Heart left ventricle (tissue), 16 donors: ENCODE data around the gene PCP2. TPM values are rescaled to one million over a fixed set of nuclear protein-coding genes. Genes with fewer than 3 reads are reported as not detected.

Experiments
- ATAC-seq, 4 donors: fragments of 200-7000 bp; cut with Tn5 transposase; one replicate each; pipeline ENCODE4 v1.9.1; 2020 to 2022; ENCODE audit warnings: moderate library complexity in 4 of 4, mild to moderate bottlenecking in 3 of 4, moderate number of reproducible peaks in 1 of 4
- DNase-seq, 5 donors: peaks; one replicate each; pipeline ENCODE4 v3.0.0-alpha.2; 2020
- H3K27ac ChIP-seq, 12 donors: fragments of 200-600 bp; sonication (generic) in 4 of 12; one replicate each; pipeline versions ENCODE4 v1.5.0 to v1.8.0; 2016 to 2022; ENCODE audit warnings: mild to moderate bottlenecking in 2 of 12
- H3K27me3 ChIP-seq, 9 donors: fragments of 200-600 bp; sonication (generic) in 2 of 9; one replicate each; pipeline versions ENCODE4 v1.5.1 to v1.8.0; 2016 to 2022; ENCODE audit warnings: mild to moderate bottlenecking in 3 of 9
- H3K36me3 ChIP-seq, 9 donors: fragments of 200-600 bp; sonication (generic) in 2 of 9; one replicate each; pipeline versions ENCODE4 v1.5.0 to v1.8.0; 2018 to 2022; ENCODE audit warnings: mild to moderate bottlenecking in 2 of 9
- H3K4me1 ChIP-seq, 12 donors: fragments of 200-600 bp; sonication (generic) in 4 of 12; one replicate each; pipeline versions ENCODE4 v1.5.0 to v1.8.0; 2016 to 2022; ENCODE audit warnings: mild to moderate bottlenecking in 3 of 12
- H3K4me3 ChIP-seq, 12 donors: fragments of 200-600 bp; sonication (generic) in 4 of 12; one replicate each; pipeline versions ENCODE4 v1.5.0 to v1.8.0; 2017 to 2022; ENCODE audit warnings: mild to moderate bottlenecking in 9 of 12, moderate library complexity in 4 of 12
- H3K9me3 ChIP-seq, 12 donors: fragments of 200-600 bp; sonication (generic) in 4 of 12; one replicate each; pipeline versions ENCODE4 v1.5.0 to v1.8.0; 2016 to 2022; ENCODE audit warnings: mild to moderate bottlenecking in 1 of 12
- CTCF ChIP-seq, 12 donors: fragments of 200-600 bp; sonication (generic) in 4 of 12; IDR thresholded peaks; one replicate each; pipeline versions ENCODE4 v1.5.0 to v1.8.0; 2018 to 2022; ENCODE audit warnings: antibody characterized with exemption in 12 of 12, mild to moderate bottlenecking in 5 of 12
- POLR2A ChIP-seq, 2 donors: fragments of 450-650 bp; IDR thresholded peaks; one replicate each; pipeline ENCODE4 v1.6.1; 2017; ENCODE audit warnings: antibody characterized with exemption in 2 of 2, mild to moderate bottlenecking in 2 of 2, moderate library complexity in 2 of 2
- WGBS, 4 donors: extraction: QIAGEN DNeasy Blood & Tissue Kit in 2 of 4; methylation state at CpG; one replicate each; pipeline versions ENCODE4 v1.1.5 to v1.1.7; 2013 to 2018; 5-methylcytosine and 5-hydroxymethylcytosine counted together
- intact Hi-C, 10 donors: fragments of 100-400 bp; cut with DNase I; formaldehyde crosslinking; loops; one replicate each; pipeline versions ENCODE4 v1.11.1 to v1.14.2; 2022
- polyA plus RNA-seq, 2 donors: library from polyadenylated mRNA; stranded (reverse); fragments of 200-250 nt; gene quantifications; one replicate each; pipeline ENCODE4 v1.2.3, GENCODE V29; 2013
- total RNA-seq, 9 donors: library from RNA; depleted of rRNA in 2 of 9; stranded (reverse); fragments of >200 nt in 2 of 9; fragmentation: NEBNext Ultra II Directional in 3 of 9; extraction: Animal tissue kit (Norgen Biotek cat#: 25700) in 3 of 9; gene quantifications; one replicate each; pipeline versions ENCODE4 v1.1.0 to v1.2.4, GENCODE V29; 2016 to 2023
- donor health status: ischemic (EF 13 %, LVEDD 7.1; RV severe dilation, severe dysfunction).
- donor health status: healthy with polysubstance abuse.
- donor health status: DM: no; HTN: yes; CAD: no.
- donor health status: DM: no; HTN: no; CAD: no.
- donor health status: ischemic (EF 25% LVEDD 6.9; RV normal size, moderate dysfunction).
- donor health status: ischemic (EF 25% LVEDD 5.7; RV mildly dilated, moderate dysfunction).
- donor health status: healthy.
- donor health status: DM: yes; HTN: yes; CAD: no.
- donor health status: ischemic (EF 35%, LVEDD 5.7; RV mildly dilated, moderate dysfunction).
- donor health status: nonischemic (EF 11% LVEDD 7.7; RV severe dilation, severe dysfunction).
- donor health status: DM: yes; HTN: yes; CAD: no.
- donor health status: PGD.
- donor health status: ischemic (EF 29% LVEDD 5.4; RV normal size, mild dysfunction).
- donor health status: nonischemic (EF 23%, LVEDD 6.1; RV moderate dilation, normal function).

PCP2 gene
- total and polyA plus RNA-seq, 11 donors = 0.54 to 3.0 (median 1.3) TPM

DNA sequence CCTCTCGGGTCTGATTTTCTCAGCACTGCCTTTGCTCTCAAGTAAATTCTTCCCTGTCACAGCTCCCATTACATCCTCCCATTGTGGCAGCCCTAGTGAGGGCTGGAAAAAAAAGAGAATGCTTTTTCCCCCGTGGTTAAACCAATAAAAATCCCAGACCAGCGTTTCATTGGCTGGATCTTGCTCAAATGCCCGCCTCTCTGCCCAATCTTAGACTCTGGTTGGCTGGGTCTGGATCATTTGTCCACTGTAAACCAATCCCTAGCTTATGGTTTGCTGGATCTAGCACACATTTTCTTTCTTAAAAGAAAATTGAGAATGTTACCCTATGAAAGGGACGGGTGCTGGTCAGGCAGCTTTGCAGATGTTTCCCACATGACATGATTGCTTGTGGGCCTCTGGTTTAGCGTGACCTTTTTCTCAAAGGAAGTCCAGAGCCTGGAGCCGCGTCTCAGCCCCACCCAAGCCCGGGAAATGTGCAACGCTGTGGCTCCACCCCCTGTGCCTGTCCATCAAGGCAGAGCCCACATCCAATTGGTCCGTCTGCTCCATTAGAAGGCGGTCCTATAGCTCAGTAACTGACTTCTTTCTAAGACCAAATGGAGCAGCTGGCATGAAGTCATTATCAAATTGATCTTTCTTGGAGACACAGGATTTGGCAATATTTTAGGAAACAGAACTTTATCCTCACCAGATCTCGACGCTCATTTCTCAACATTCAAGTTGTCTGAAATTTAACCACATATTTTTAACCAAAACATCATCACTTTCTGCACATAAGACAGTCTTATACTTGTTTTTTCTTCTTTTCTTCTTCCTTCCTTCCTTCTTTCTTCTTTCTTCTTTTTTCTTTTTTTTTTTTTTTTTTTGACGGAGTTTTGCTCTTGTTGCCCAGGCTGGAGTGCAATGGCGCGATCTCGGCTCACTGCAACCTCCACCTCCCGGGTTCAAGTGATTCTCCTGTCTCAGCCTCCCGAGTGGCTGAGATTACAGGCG, 40.8 kb upstream of the PCP2 start:
- ATAC-seq (peak in 3 of 4 donors; percentile 87 to 89 (median 87)), DNase-seq (peak; percentile 55 to 81 (median 76))
- Histone ChIP-seq H3K4me3 (no peak overlapping the region), H3K36me3 (no peaks in the 10 kb centered on the region), H3K9me3 (peaks cover 0 to 7% (median 0%) of the 10 kb centered on the region in 12 donors), H3K27me3 (peaks cover 0 to 44% (median 14%) of the 10 kb centered on the region in 9 donors), H3K27ac (peak overlapping the region in 1 of 12 donors; percentile 70), H3K4me1 (peaks cover 0 to 19% (median 0%) of the 10 kb centered on the region in 12 donors)
- intact Hi-C loops = loop anchor here in 6 of 10 donors (5.0 to 10.0 kb wide), 5 partner anchors 102 to 322 kb away; no protein-coding TSS in a partner anchor
- TF ChIP-seq POLR2A (IDR thresholded peaks at IDR 0.05) (no peak), CTCF (IDR thresholded peaks at IDR 0.05) (no peak)
- WGBS, 4 donors = 57 to 60% (median 59%) methylated on average over 19 to 21 of the region's 21 CpGs

DNA sequence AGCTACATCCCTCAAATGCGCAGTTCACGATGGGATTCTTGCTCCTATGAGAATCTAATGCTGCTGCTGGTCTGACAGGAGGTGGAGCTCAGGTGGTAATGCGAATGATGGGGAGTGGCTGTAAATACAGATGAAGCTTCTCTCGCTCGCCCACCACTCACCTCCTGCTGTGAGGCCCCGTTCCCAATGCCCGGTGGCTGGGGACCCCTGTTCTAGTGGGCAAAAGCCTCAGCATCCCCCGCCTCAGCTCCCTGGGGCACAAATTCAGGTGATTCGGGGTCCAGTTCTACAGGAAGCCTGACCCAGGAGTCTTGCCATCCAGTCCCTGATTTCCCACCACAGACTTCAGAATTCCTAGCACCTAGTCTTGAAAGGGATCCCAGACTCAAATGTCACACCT, 39.0 kb upstream of the PCP2 start:
- peaks cover 0 to 19% (median 0%) of the 10 kb centered on the region in 12 donors for H3K4me1 ChIP-seq
- H3K36me3 ChIP-seq = no peaks in the 10 kb centered on the region
- TF ChIP-seq POLR2A (IDR thresholded peaks at IDR 0.05) (no peak), CTCF (IDR thresholded peaks at IDR 0.05) (no peak)
- peaks cover 0 to 40% (median 15%) of the 10 kb centered on the region in 9 donors for H3K27me3 ChIP-seq
- 45 to 48% (median 47%) methylated on average over 9 of the region's 9 CpGs for WGBS, 4 donors
- ATAC-seq (no peak), DNase-seq (no peak)
- peaks cover 0 to 7% (median 0%) of the 10 kb centered on the region in 12 donors for H3K9me3 ChIP-seq
- intact Hi-C loops = loop anchor here in 2 of 10 donors (10.0 kb wide), 1 partner anchor 318 kb away; no protein-coding TSS in a partner anchor
- no peak overlapping the region for H3K4me3 ChIP-seq
- H3K27ac ChIP-seq = no peak overlapping the region

DNA sequence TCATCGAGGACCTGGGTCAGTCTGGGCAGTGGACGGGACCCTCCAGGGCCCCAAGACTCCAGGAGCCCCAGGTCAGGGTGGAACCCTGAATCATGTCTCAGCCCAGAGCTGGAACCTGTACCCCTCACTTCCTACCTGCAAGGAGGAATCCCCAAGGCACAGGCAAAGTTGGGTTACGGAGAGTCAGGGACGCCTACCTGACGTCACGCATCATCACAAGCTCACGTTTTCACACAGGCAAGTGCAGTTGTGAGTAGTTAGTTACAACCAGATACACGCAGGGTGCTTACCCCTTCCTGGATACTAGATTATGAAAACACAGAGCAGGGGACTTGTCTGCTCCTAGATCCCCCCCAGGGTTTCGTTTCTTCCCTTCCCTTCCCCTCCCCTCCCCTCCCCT, 37.3 kb upstream of the PCP2 start:
- Histone ChIP-seq H3K9me3 (peaks cover 0 to 7% (median 0%) of the 10 kb centered on the region in 12 donors), H3K4me3 (no peak overlapping the region), H3K27me3 (peaks cover 0 to 32% (median 15%) of the 10 kb centered on the region in 9 donors), H3K27ac (no peak overlapping the region), H3K36me3 (no peaks in the 10 kb centered on the region), H3K4me1 (peaks cover 0 to 7% (median 0%) of the 10 kb centered on the region in 12 donors)
- WGBS, 4 donors = 29 to 32% (median 30%) methylated on average over 8 to 9 of the region's 9 CpGs
- DNase-seq = no peak
- no peak for TF ChIP-seq CTCF (IDR thresholded peaks at IDR 0.05)
- intact Hi-C loops = loop anchor here in 2 of 10 donors (10.0 kb wide), 1 partner anchor 316 kb away; no protein-coding TSS in a partner anchor
- no peak for ATAC-seq
